ENCODE results near the gene AAGAB. TPM values are rescaled to one million over a fixed set of nuclear protein-coding genes. Genes with fewer than 3 reads are reported as not detected.

The AAGAB gene
- total RNA-seq, 1 experiment from 2014 or later, result 40.1 TPM

DNA sequence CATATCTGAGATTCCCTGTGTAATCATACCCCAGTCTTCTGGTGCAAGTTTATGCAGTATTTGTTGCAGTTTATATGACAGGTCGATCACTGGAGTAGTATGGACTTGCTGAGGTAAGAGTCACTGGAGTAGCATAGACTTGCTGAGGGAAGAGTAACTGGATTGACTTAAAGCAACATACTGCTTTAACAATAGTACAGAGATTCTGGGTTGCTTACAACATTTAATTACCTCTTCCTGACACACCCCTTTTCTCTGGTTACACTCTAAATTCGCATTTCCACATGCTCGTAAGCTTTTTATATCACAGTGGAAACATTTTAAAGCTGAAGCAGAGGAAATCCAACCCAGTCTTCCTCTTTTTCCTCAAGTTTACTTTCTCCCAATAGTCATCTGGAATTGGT lies 11.8 kb downstream of the AAGAB start:
- H2AK5ac ChIP-seq (ENCODE audit: insufficient read length, low read length), result no peak overlapping the region
- no peak overlapping the region for H2AFZ ChIP-seq (ENCODE audit: low read length)
- H2BK5ac ChIP-seq (ENCODE audit: insufficient read length, low read length), result no peak overlapping the region
- H3K18ac ChIP-seq (ENCODE audit: insufficient read length, low read depth, low read length), result no peak overlapping the region
- no peaks in the 10 kb centered on the region for H3K27me3 Mint-ChIP-seq (ENCODE audit: low read depth)
- DNase-seq, result no peak
- no peak overlapping the region for H3T11ph ChIP-seq (ENCODE audit: low read length)
- H3K4me2 ChIP-seq (ENCODE audit: insufficient read depth, insufficient read length, low read length), result no peak overlapping the region
- peaks cover 11% of the 10 kb centered on the region for H3K4me1 ChIP-seq (ENCODE audit: insufficient read depth, low read length)
- no CpG with 5 or more reads among the region's 3 CpGs for WGBS (ENCODE audit: extremely low coverage, insufficient read length, low lambda C conversion rate)
- no peak overlapping the region for H3K4ac ChIP-seq (ENCODE audit: low read depth, low read length)
- peaks cover 30% of the 10 kb centered on the region in 2 experiments for H3K4me1 Mint-ChIP-seq
- no peak overlapping the region for H2BK20ac ChIP-seq (ENCODE audit: low read depth, low read length, poor library complexity, severe bottlenecking)
- no peak overlapping the region for H3K9ac ChIP-seq (ENCODE audit: extremely low read depth, insufficient read length, low read length)
- no peak overlapping the region for H3K27ac ChIP-seq (ENCODE audit: insufficient read length, low read depth, low read length)
- peaks cover 12 to 20% (median 15%) of the 10 kb centered on the region in 3 experiments for H3K36me3 Mint-ChIP-seq (ENCODE audit: insufficient read depth in 1 of 3, low read depth in 3 of 3)
- no peak overlapping the region for H3K14ac ChIP-seq (ENCODE audit: insufficient read depth, low read length)
- H3K9me3 ChIP-seq (ENCODE audit: control insufficient read depth, low read depth, low read length), result no peaks in the 10 kb centered on the region
- no peak overlapping the region for H2BK12ac ChIP-seq (ENCODE audit: insufficient read length, low read depth, low read length)
- H3K27ac Mint-ChIP-seq, result peak overlapping the region in 1 of 3 experiments; percentile 50; a peak in 2 of 7 replicates
- H3K27me3 ChIP-seq (ENCODE audit: insufficient read depth, low read length), result no peaks in the 10 kb centered on the region
- H3K56ac ChIP-seq (ENCODE audit: insufficient read length, low read depth, low read length), result no peak overlapping the region
- no peak overlapping the region for H2BK120ac ChIP-seq (ENCODE audit: low read depth, low read length, poor library complexity, severe bottlenecking)
- H4K8ac ChIP-seq (replicated peaks; ENCODE audit: insufficient read length, low read depth, low read length), result no peak overlapping the region
- H3K4me3 Mint-ChIP-seq, result no peak overlapping the region
- H2BK15ac ChIP-seq (ENCODE audit: low read depth, low read length), result no peak overlapping the region
- H4K91ac ChIP-seq (ENCODE audit: insufficient read length, low read depth, low read length), result no peak overlapping the region
- TF ChIP-seq, protein P1, sequence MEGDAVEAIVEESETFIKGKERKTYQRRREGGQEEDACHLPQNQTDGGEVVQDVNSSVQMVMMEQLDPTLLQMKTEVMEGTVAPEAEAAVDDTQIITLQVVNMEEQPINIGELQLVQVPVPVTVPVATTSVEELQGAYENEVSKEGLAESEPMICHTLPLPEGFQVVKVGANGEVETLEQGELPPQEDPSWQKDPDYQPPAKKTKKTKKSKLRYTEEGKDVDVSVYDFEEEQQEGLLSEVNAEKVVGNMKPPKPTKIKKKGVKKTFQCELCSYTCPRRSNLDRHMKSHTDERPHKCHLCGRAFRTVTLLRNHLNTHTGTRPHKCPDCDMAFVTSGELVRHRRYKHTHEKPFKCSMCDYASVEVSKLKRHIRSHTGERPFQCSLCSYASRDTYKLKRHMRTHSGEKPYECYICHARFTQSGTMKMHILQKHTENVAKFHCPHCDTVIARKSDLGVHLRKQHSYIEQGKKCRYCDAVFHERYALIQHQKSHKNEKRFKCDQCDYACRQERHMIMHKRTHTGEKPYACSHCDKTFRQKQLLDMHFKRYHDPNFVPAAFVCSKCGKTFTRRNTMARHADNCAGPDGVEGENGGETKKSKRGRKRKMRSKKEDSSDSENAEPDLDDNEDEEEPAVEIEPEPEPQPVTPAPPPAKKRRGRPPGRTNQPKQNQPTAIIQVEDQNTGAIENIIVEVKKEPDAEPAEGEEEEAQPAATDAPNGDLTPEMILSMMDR (conservative IDR thresholded peaks at IDR 0.05), result no peak
- H3K79me2 ChIP-seq (ENCODE audit: insufficient read depth, low read length), result peaks cover 2% of the 10 kb centered on the region; the same call in 1 of the 2 replicates
- H3K23ac ChIP-seq (ENCODE audit: insufficient read length, low read depth, low read length), result no peak overlapping the region
- no peak overlapping the region for H4K5ac ChIP-seq (ENCODE audit: insufficient read length, low read depth, low read length)
- peaks cover 0 to 5% of the 10 kb centered on the region in 2 experiments; a peak in 3 of 5 replicates for H3K9me3 Mint-ChIP-seq
- H3K23me2 ChIP-seq (ENCODE audit: insufficient read length, low read depth, low read length, poor library complexity, severe bottlenecking), result no peaks in the 10 kb centered on the region
- no peaks in the 10 kb centered on the region for H4K20me1 ChIP-seq (ENCODE audit: control insufficient read depth, insufficient read depth, insufficient read length)
- H3K79me1 ChIP-seq (ENCODE audit: insufficient read depth, low read depth, low read length, poor library complexity, severe bottlenecking), result peaks cover 2% of the 10 kb centered on the region
